NCI-H2227 (cell line): Measurements from ENCODE around the gene PUM2.
"Not testable (repeated sequence)": the region's sequence is repeated elsewhere in the genome, so short reads cannot be mapped to it uniquely, and the experiment has no call there.

Experiments used
- DNase-seq: peaks from one replicate; lab custom pipeline; 2025; ENCODE audit not compliant: unreplicated experiment; lab: John Stamatoyannopoulos, UW

Gene PUM2

GRCh38 chr2:20371323-20372025, 20.8 kb upstream of the PUM2 start:
- DNase-seq = no peak

GRCh38 chr2:20370191-20370590, 19.5 kb upstream of the PUM2 start:
- no peak for DNase-seq

GRCh38 chr2:20369366-20369765, 18.7 kb upstream of the PUM2 start:
- DNase-seq = no peak

- DNase-seq = no peak
Measured at GRCh38 chr2:20368706-20369105, 18.1 kb upstream of the PUM2 start.

- DNase-seq = not testable (repeated sequence)
Measured at GRCh38 chr2:20367929-20368328, 17.3 kb upstream of the PUM2 start.

DNA sequence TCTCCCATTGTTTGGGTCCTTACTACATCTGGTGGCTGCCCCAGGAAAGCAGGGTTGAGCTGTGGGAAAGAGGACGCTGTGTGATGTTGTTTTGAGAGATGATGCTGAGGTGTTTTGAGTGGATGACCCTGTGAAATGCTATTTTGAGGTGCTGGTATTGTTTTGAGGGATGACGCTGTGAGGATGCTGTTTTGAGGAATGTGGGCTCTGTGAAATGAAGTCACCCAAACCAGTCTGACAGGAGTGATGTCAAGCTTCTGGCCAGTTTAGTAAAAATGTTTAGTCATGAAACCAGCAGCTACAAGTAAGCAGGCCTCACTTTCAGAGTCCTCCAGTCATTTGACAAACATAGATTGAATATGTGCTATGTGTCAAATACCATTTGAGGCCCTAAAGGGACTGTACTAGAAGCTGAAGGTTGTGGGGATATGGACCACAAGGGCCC, 16.1 kb upstream of the PUM2 start:
- DNase-seq = no peak

DNA sequence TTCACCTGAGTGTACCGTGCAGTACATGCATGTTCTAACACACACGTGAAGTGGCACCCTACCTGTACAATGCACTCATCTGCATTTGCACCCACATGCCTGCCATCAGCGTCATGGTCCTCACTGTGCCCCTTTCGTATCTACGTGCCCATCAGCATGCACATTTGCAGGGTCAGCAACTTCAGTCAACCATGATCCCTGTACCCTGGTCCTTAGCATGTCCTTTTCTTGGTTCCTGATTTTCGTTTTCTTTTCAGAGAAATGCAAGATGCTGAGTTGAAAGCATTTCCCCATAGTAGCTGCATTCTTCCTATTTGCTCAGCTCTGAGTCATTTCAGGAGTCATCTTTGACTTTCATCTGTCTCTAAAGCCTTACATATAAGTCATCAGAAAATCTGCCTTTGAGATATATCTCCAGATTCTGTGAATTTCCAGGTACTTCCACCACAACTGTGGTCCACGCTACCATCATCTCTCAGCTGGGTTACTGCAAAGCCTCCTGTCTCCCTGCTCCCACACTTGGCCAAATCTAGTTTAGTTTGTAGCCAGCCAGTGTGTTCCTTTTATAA, 14.7 kb upstream of the PUM2 start:
- no peak for DNase-seq

DNA sequence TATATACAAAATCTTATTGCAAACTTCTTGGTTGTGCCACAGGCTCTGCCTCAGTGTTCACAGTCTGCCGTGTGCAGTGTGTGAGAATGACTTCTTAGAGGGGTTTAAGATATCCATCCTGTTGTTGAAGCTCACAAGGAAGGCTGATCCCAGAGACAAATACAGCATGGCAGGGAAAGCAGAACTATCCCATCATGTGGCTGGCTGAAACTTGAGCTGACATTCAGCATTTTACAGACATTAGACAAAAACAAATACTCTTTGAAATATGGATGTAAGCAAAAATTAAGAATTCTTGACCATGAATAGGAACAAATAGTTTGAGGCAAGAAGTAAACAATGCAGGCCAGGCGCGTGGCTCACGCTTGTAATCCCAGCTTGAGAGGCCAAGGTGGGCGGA, 12.9 kb upstream of the PUM2 start:
- no peak for DNase-seq

- no peak for DNase-seq
Measured at GRCh38 chr2:20362701-20363435, 12.2 kb upstream of the PUM2 start.

- no peak for DNase-seq
Measured at GRCh38 chr2:20361893-20362292, 11.2 kb upstream of the PUM2 start.

DNA sequence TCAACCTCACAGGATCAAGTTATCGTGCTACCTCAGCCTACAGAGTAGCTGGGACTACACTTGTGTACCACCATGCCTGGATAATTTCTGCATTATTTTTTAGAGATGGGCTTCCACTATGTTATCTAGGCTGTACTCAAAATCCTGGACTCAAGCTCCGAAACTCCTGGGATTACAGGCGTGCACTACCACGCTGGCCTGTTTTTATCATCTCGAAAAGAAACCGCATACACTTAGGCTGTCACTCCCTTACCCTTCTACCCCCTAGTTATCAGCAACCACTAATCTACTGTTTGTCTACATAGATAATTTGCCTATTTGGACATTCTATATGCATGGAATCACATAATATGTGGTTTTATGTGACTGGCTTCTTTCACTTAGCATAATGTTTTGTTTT, 8.5 kb upstream of the PUM2 start:
- DNase-seq = no peak

GRCh38 chr2:20357638-20358389, 7.2 kb upstream of the PUM2 start:
- no peak for DNase-seq

DNA sequence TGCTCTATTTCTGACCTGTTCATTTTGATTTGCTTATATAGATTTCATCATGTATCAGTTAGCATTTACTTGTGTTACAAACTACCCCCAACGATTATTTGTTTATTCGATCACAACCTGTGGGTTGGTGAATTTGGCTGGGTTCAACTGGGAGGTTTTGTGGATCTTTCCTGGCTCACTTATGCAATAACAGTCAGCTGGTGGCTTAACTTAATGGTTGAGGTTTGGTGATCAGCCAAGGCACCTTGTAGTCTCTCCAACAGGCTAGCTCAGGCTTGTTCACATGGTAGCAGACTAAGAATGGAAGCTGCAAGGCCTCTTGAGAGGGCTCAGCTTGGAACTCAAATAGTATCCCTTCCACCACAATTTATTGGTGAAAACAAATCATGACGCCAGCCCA, 5.4 kb upstream of the PUM2 start:
- DNase-seq = no peak

DNA sequence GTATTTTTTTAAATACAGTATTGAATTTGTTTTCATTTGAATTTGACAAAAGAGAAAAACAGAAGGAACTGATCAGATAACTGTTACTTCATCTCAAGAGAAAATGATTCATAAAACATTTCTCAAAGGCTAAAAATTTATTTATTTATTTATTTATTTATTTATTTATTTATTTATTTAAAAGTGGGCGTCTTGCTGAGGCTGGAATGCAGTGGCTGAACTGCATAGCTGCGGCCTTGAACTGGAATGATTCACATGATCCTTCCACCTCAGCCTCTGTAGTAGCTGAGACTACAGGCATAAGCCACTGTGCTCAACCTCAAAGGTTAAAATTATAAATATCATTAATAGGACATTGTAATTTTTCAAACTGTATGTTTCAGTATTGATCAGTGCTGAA, 4.5 kb upstream of the PUM2 start:
- DNase-seq = no peak

- DNase-seq = peak; percentile 28
Measured at GRCh38 chr2:20353241-20353992, 2.8 kb upstream of the PUM2 start.

DNA sequence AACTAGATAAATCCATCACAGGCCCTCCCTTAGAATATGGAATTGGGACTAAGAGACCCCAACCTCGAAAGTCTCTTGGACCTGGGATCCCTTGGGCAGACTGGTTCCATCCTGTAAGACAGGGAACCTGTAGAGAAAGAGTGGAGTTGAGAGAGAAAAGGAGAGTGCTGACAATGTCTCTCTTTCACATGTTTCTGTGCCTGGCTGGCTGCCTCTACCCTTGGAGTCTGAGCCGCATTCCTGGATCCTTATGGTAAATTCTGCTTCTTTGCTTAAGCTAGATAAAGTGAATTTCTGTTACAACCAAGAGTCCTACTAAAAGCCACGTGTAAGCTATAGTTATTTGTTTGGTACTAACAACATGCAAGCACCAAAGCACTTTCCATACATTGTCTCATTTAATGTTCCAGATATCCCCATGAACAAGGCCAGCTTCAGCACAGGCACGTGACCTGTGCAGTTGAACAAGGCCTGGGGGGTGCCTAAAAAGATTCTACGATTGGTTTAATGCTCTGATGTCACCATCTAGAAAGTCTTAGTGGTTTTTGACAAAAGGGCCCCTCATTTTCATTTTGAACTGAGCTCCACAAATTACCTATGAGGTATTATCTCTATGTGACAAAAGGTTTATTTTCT, 2.1 kb upstream of the PUM2 start:
- no peak for DNase-seq

- DNase-seq = peak; percentile 67
Measured at GRCh38 chr2:20352230-20352578, 1.6 kb upstream of the PUM2 start.

- peak; percentile 67 for DNase-seq
Measured at GRCh38 chr2:20351555-20352229, 1.0 kb upstream of the PUM2 start.

DNA sequence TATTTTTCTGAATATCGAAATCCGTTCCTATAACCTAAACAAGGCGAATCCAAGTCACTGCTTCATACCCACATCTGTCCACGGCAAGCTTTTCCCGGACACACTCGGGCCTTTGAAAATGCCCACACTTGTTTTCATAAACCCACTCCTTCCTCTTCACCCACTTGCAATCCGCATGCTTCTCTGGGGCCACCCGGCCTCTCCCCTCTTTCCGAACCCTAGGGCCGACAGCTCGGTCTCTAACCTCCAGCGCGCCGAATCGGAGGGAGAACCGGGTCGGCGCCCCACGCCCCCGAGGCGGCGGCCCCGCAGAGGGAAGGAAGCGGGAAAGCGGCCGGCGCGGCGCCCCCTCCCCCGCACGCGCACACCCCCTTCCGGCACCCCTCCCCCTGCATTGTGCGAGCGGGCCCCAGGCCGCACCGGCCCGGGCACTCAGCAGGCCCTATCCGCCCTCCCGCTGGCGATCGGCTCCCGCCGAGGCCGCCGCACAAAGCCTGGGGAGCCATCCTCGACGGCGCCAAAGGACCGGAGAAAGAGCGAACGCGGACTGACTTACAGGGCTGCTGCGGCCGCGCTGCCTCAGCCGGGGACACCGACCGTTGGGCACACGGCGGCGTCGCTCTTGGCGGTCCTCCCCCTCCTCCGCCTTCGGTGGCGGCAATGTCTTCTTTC, 467 bp downstream of the PUM2 start:
- DNase-seq = peak; percentile 86
